Cortex of kidney (tissue), 1 donor: ENCODE data around the gene TAX1BP1.
"Not testable (repeated sequence)": the region's sequence is repeated elsewhere in the genome, so short reads cannot be mapped to it uniquely, and the experiment has no call there.

Experiments used
- DNase-seq: peaks from one replicate; lab custom pipeline; 2025; lab: John Stamatoyannopoulos, UW

The TAX1BP1 gene

DNA sequence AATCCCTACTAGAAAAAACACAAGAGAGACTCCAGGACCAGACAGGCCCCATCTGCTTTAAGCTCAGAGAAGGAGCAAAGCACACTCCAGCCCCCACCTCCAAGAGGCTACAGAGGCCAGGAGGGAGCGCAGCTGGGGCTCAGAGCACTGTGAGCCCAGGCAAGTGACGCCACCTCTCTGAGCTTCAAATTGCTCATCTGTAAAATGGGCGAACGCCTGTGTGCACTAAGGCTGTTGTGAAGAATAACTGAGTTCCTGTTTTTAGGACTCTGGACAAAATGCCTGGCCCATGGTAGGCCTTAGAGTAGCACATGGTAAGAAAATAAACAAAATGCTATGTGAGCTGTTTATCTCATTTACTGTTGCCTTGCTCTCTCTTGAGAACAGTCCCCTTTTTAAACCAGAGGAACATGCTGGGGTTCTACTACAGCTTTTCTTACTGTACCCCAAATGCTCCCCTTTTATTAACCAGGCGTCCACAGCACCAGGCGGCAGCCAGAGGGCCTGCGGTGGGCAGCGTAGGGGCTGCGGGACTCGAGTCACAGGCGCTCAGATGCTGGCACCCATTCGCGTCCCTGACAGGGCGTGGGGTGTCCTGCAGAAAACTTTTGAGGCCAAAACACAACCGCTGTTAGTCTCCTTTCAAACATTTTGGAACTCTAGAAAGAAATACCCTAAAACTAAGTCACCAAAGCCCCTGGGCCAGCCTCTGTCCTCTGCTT is 103.8 kb downstream of the TAX1BP1 start:
- DNase-seq = no peak

GRCh38 chr7:27846388-27846787 is 106.4 kb downstream of the TAX1BP1 start:
- DNase-seq = no peak

DNA sequence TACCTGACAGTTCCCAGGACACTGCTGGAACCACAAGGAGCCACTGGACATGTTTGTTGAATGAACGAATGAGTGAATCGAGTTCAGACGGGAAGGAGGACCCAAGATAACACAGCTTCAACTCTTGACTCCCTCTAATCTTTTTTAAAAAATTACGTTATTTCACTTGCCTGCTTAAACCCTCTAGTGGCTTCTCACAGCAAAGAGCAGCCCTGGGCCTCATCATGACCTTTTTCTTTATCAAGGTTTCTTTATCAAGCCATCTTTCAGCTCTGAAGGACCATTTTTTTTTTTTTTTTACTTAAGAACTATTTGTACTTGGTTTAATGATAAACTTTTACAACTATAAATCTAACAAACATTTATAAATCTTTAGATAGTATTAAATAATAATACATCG is 110.6 kb downstream of the TAX1BP1 start:
- no peak for DNase-seq

- DNase-seq = not testable (repeated sequence)
Observed at GRCh38 chr7:27856703-27857485, 116.9 kb downstream of the TAX1BP1 start.

- DNase-seq = no peak
Observed at GRCh38 chr7:27860800-27861199, 120.8 kb downstream of the TAX1BP1 start.

DNA sequence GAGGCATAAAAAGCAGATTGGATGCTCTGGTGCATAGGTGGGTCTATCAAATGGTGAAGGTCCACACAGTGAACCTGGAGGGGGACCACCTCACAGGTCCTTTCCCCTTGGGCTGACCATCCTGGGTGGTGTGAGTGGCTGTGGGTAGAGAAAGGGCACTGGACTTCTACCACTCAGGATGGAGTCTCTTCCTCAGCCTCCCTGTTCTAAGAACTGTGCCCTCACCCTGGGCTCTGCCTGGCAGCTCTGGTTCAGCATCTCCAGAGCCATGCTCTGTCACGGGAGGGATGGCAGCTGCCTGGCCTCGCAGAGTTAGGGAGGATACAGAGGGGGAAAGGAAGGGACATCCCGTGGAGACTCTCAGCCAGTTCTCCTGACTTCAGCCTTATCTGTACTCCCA is 121.8 kb downstream of the TAX1BP1 start:
- DNase-seq = no peak

GRCh38 chr7:27863880-27864279 is 123.9 kb downstream of the TAX1BP1 start:
- DNase-seq = no peak

GRCh38 chr7:27866256-27866655 is 126.3 kb downstream of the TAX1BP1 start:
- no peak for DNase-seq

GRCh38 chr7:27866828-27867672 is 127.1 kb downstream of the TAX1BP1 start:
- DNase-seq = no peak

DNA sequence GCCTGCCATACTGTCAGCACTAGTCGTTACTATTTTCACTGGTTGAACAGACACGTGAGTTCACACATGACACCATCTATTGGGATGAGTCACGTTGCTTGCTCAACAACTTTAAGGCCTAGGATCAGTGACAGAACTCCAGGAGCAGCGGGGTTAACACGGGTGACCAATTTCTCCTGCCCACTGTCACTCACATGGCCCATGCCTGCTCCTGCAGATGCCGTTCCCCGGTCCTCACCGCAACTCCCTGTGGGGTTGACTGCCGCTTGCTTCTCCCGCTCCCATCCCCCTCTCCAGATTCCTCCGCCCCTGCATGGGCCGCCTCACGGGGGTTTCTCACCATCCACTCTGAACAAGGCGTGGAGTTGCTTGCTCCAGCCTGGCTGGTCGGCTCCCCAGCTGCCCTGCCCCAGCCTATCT is 128.2 kb downstream of the TAX1BP1 start:
- DNase-seq = no peak

DNA sequence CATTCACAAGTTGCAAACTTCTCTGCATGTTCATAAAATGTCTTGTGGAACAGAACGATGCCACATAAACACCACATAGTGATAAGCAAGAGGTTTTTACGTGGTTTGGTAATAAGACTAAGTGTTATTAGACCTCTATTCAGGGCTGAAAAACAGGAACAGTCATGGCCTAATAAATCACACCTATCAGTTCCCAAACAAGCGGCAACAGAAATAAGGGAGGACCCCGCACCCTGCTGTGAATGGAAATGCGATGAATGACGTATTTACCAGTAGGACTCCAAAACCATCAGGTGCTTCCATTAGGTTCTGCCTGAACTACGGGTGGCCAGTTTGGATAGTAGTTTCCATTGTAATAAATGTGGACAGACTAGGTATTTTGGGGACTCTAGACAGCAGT is 129.1 kb downstream of the TAX1BP1 start:
- no peak for DNase-seq

- DNase-seq = no peak
Observed at GRCh38 chr7:27870595-27870994, 130.6 kb downstream of the TAX1BP1 start.

GRCh38 chr7:27871086-27871485 is 131.1 kb downstream of the TAX1BP1 start:
- no peak for DNase-seq

- DNase-seq = no peak
Observed at GRCh38 chr7:27871866-27872265, 131.9 kb downstream of the TAX1BP1 start.

- no peak for DNase-seq
Observed at GRCh38 chr7:27872356-27873275, 132.7 kb downstream of the TAX1BP1 start.

GRCh38 chr7:27873981-27874957 is 134.3 kb downstream of the TAX1BP1 start:
- DNase-seq = no peak

GRCh38 chr7:27875061-27875460 is 135.1 kb downstream of the TAX1BP1 start:
- DNase-seq = no peak

- DNase-seq = no peak
Observed at GRCh38 chr7:27875832-27876231, 135.9 kb downstream of the TAX1BP1 start.

DNA sequence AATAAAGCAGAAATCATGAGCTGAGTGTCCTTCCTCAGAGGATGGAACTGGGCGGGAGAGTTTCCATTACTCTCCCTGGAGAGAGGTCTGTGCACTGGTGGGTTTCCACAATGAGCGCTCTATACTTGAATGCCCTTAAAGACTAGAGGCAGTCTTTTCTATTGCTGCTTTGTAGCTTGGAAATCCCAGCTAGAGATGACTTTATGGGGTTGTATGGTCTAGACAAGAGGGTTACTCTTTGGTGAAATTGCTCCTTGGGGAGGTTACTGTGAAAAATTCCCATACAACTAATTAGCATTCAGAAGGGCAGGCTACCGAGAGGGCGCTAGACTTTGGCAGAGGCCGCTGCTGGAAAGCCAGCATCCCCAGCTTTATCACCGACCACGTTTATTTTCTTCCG is 136.8 kb downstream of the TAX1BP1 start:
- DNase-seq = no peak
